Right lobe of liver (tissue), 6 donors: ENCODE measurements around the gene IRAK1BP1. TPM values are rescaled to one million over a fixed set of nuclear protein-coding genes. Genes with fewer than 3 reads are reported as not detected.
"Not testable (repeated sequence)": the region's sequence is repeated elsewhere in the genome, so short reads cannot be mapped to it uniquely, and the experiment has no call there.

ENCODE experiments used
- ATAC-seq, 4 donors: fragments of 200-7000 bp; cut with Tn5 transposase; one replicate each; pipeline ENCODE4 v1.9.1; 2020; ENCODE audit warnings: mild to moderate bottlenecking in 4 of 4, moderate library complexity in 4 of 4
- DNase-seq, 3 donors: peaks; one replicate each; pipeline ENCODE4 v3.0.0-alpha.2; 2020
- H3K27ac ChIP-seq, 3 donors: fragments of 200-600 bp; one replicate each; pipeline ENCODE4 v1.8.0; 2022
- H3K27me3 ChIP-seq, 2 donors: fragments of 200-600 bp; one replicate each; pipeline ENCODE4 v1.8.0; 2022
- H3K36me3 ChIP-seq, 4 donors: fragments of 200-600 bp; sonication (generic) in 1 of 4; one replicate each; pipeline versions ENCODE4 v1.5.1 to v1.8.0; 2017 to 2022; ENCODE audit warnings: control low read depth in 1 of 4
- H3K4me1 ChIP-seq, 4 donors: fragments of 200-600 bp; sonication (generic) in 1 of 4; one replicate each; pipeline versions ENCODE4 v1.5.1 to v1.8.0; 2017 to 2022; ENCODE audit warnings: control low read depth in 1 of 4
- H3K4me3 ChIP-seq, 3 donors: fragments of 200-600 bp; one replicate each; pipeline ENCODE4 v1.8.0; 2022
- H3K9me3 ChIP-seq, 4 donors: fragments of 200-600 bp; sonication (generic) in 1 of 4; one replicate each; pipeline versions ENCODE4 v1.5.1 to v1.8.0; 2017 to 2022; ENCODE audit warnings: control low read depth in 1 of 4
- POLR2A ChIP-seq: fragments of 450-650 bp; IDR thresholded peaks from one replicate; pipeline ENCODE4 v1.6.1; 2017; ENCODE audit warnings: antibody characterized with exemption, mild to moderate bottlenecking
- WGBS: methylation state at CpG from one replicate; pipeline ENCODE4 v1.1.6; 2018; ENCODE audit warnings: low coverage, low lambda C conversion rate; ENCODE audit not compliant: insufficient coverage; ENCODE audit errors: missing lambda C conversion rate; 5-methylcytosine and 5-hydroxymethylcytosine counted together
- intact Hi-C, 2 donors: fragments of 100-400 bp; cut with DNase I; formaldehyde crosslinking; loops; one replicate each; pipeline versions ENCODE4 v1.11.2 to v1.14.1; 2022
- total RNA-seq, 6 experiments: library from RNA; depleted of rRNA in 2 of 6; stranded (reverse); fragments of >200 nt in 2 of 6; fragmentation: NEBNext Ultra II Directional in 3 of 6; extraction: Animal tissue kit (Norgen Biotek cat#: 25700) in 3 of 6; gene quantifications; one replicate each; pipeline versions ENCODE4 v1.1.0 to v1.2.4, GENCODE V29; 2016 to 2023
- TF ChIP-seq, protein P1 (sequence below), 4 donors: fragments of 200-600 bp in 3 of 4; fragments of 450-650 bp in 1 of 4; IDR thresholded peaks; one replicate each; pipeline versions ENCODE4 v1.5.1 to v1.8.0; 2016 to 2022; ENCODE audit warnings: antibody characterized with exemption in 4 of 4, mild to moderate bottlenecking in 2 of 4
- donor health status: DM: no; HTN: yes; CAD: no.
- donor health status: DM: no; HTN: no; CAD: no.
- donor health status: DM: no; HTN: no; CAD: no.
- donor health status: DM: no; HTN: yes; CAD: no.
- donor health status: DM: no; HTN: yes; CAD: no.

The IRAK1BP1 gene
- total RNA-seq, 6 experiments from 2014 or later, result 0.49 to 1.2 (median 1.1) TPM

DNA sequence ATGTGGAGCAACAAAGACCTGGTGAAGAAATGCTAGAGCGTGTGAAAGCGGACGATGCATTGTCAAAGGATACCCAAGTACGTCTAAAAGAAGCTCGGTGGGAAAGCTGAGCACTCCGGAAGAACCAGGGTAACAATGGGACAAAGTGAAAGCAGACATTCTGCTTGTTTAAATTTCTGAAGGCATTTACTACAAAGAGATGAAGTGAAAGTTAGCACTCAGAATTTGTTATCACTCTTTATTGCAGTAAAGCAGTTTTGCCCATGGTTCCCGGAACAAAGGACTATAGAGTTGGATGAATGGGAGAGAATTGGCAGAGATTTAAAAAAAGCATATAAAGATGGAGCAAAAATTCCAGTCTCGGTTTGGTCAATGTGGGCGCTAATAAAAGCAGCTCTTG lies 12.8 kb upstream of the IRAK1BP1 start:
- DNase-seq (no peak), ATAC-seq (no peak)
- Histone ChIP-seq H3K4me1 (no peaks in the 10 kb centered on the region), H3K27me3 (no peaks in the 10 kb centered on the region), H3K36me3 (no peaks in the 10 kb centered on the region), H3K4me3 (no peak overlapping the region), H3K9me3 (no peaks in the 10 kb centered on the region), H3K27ac (no peak overlapping the region)
- WGBS, result 90% methylated on average over 9 of the region's 9 CpGs
- no peak for TF ChIP-seq POLR2A
- TF ChIP-seq, protein P1, sequence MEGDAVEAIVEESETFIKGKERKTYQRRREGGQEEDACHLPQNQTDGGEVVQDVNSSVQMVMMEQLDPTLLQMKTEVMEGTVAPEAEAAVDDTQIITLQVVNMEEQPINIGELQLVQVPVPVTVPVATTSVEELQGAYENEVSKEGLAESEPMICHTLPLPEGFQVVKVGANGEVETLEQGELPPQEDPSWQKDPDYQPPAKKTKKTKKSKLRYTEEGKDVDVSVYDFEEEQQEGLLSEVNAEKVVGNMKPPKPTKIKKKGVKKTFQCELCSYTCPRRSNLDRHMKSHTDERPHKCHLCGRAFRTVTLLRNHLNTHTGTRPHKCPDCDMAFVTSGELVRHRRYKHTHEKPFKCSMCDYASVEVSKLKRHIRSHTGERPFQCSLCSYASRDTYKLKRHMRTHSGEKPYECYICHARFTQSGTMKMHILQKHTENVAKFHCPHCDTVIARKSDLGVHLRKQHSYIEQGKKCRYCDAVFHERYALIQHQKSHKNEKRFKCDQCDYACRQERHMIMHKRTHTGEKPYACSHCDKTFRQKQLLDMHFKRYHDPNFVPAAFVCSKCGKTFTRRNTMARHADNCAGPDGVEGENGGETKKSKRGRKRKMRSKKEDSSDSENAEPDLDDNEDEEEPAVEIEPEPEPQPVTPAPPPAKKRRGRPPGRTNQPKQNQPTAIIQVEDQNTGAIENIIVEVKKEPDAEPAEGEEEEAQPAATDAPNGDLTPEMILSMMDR (IDR thresholded peaks at IDR 0.05), result no peak
- intact Hi-C loops, result no loop called here

DNA sequence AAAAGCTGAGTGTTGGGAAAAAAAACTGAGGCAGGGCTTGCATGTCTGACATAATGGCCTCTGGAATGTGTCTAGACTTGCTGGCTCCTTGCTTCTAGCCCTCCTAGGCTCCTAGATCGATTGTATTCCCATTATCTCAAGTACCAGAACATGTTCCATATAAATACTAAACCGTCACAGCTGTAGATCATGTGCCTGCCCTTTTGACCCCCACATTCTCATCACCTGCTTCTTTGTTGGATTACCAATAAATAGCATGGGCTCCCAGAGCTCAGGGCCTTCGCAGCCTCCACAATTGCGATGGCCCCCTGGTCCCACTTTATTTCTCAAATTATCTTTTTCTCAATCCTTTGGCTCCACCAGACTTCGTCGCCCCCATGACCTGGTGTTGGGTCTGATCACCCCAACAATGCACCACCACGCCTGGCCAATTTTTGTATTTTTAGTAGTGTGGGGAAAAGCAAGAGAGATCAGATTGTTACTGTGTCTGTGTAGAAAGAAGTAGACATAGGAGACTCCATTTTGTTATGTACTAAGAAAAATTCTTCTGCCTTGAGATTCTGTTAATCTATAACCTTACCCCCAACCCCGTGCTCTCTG lies 8.9 kb upstream of the IRAK1BP1 start:
- H3K4me1 ChIP-seq, H3K4me3 ChIP-seq, H3K27ac ChIP-seq, H3K36me3 ChIP-seq, DNase-seq, H3K27me3 ChIP-seq, H3K9me3 ChIP-seq, intact Hi-C loops, ATAC-seq: not testable (repeated sequence)
- WGBS, result 91% methylated on average over 7 of the region's 8 CpGs

DNA sequence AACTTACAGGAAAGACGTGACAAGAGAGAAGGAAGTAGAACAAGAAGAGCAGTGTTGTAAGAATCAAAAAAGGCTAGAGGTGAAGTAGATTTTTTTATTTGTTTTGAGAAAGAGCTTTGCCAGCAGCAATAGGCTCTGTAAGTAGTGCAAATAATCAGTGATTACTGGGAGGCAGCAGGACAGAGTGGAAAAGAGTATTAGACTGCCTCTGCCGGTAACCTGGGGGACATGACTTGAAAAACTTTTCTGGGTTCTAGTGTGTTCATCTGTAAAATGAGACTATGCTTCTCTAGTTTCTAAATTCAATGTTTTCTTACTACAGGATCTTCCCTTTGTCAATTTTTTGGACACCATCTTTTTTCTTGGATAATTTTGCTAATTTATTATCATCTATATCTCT lies 5.8 kb upstream of the IRAK1BP1 start:
- no peak for DNase-seq
- Histone ChIP-seq H3K36me3 (no peaks in the 10 kb centered on the region), H3K4me3 (no peak overlapping the region), H3K4me1 (peaks cover 0 to 1% (median 0%) of the 10 kb centered on the region in 4 donors), H3K9me3 (no peaks in the 10 kb centered on the region), H3K27me3 (no peaks in the 10 kb centered on the region), H3K27ac (no peak overlapping the region)
- no peak for ATAC-seq
- intact Hi-C loops, result no loop called here
- TF ChIP-seq, protein P1 (IDR thresholded peaks at IDR 0.05), result no peak
- no peak for TF ChIP-seq POLR2A
- whole genome bisulfite sequencing, result 62% methylated on average over 2 of the region's 2 CpGs

DNA sequence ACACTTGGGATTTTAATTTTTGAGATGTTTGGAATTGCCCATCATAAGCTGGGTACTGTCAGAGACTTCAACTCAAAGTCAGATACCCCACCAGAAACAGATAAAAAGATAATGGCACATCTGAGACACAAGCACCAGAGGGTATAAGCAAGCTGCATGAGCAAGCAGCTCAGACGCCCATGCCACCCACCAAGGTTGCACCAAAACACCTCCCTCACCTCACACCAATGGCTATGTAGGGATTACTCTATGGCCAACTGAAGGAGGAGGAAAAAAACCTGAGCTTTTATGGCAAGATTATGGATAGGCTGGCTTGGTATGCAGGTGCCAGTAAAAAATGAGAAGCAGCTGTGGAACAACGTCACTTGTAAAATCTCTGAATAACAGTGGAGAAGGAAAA lies 3.8 kb upstream of the IRAK1BP1 start:
- Histone ChIP-seq H3K4me3 (no peak overlapping the region), H3K4me1 (peaks cover 0 to 8% (median 0%) of the 10 kb centered on the region in 4 donors), H3K27ac (no peak overlapping the region), H3K27me3 (no peaks in the 10 kb centered on the region), H3K36me3 (no peaks in the 10 kb centered on the region), H3K9me3 (no peaks in the 10 kb centered on the region)
- 77% methylated on average over 2 of the region's 2 CpGs for WGBS
- ATAC-seq (no peak), DNase-seq (no peak)
- intact Hi-C loops, result no loop called here
- TF ChIP-seq POLR2A, result no peak
- TF ChIP-seq, protein P1 (IDR thresholded peaks at IDR 0.05), result no peak

DNA sequence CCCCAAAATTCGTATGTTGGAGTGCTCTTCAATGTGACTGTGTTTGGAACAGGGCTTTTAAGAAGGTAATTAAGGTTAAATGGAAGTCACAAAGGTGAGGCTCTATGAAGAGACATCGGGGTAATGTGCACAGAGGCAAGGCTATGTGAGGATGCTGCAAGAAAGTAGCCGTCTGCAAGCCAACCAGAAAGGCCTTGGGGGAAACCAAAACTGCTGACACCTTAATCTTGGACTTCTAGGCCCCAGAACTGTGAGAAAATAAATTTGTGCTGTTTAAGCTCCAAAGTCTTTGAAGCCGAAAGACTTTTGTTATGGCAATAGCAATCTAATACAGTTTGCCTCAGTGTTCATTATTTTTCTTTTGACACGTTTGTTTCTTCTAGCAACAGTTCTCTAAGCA lies 2.4 kb upstream of the IRAK1BP1 start:
- ATAC-seq (no peak), DNase-seq (no peak)
- H3K4me1 ChIP-seq, result peaks cover 0 to 8% (median 0%) of the 10 kb centered on the region in 4 donors
- intact Hi-C loops, result no loop called here
- TF ChIP-seq POLR2A, result no peak
- TF ChIP-seq, protein P1 (IDR thresholded peaks at IDR 0.05), result no peak
- no peaks in the 10 kb centered on the region for H3K36me3 ChIP-seq
- H3K27me3 ChIP-seq, result no peaks in the 10 kb centered on the region
- H3K27ac ChIP-seq, result no peak overlapping the region
- H3K4me3 ChIP-seq, result no peak overlapping the region
- no peaks in the 10 kb centered on the region for H3K9me3 ChIP-seq
- WGBS, result 87% methylated on average over 5 of the region's 5 CpGs
